Tibial nerve (tissue), 4 donors: ENCODE measurements around the gene FGD5.

Experiments used
- EP300 ChIP-seq, 2 donors: sonication (generic); formaldehyde crosslinking; IDR thresholded peaks; one replicate each; pipeline ENCODE4 v1.6.1; 2017; ENCODE audit warnings: antibody characterized with exemption in 2 of 2, mild to moderate bottlenecking in 1 of 2
- POLR2A ChIP-seq, 2 donors: fragments of 450-650 bp; IDR thresholded peaks; one replicate each; pipeline ENCODE4 v1.6.1; 2017; ENCODE audit warnings: antibody characterized with exemption in 2 of 2, mild to moderate bottlenecking in 2 of 2, moderate library complexity in 2 of 2
- TF ChIP-seq, protein P1 (sequence below), 5 experiments: fragments of 200-600 bp in 3 of 5; fragments of 450-650 bp in 2 of 5; sonication (generic) in 3 of 5; IDR thresholded peaks; one replicate each; pipeline ENCODE4 v1.5.1; 2016 to 2019; ENCODE audit warnings: antibody characterized with exemption in 5 of 5, mild to moderate bottlenecking in 3 of 5, moderate library complexity in 2 of 5

DNA sequence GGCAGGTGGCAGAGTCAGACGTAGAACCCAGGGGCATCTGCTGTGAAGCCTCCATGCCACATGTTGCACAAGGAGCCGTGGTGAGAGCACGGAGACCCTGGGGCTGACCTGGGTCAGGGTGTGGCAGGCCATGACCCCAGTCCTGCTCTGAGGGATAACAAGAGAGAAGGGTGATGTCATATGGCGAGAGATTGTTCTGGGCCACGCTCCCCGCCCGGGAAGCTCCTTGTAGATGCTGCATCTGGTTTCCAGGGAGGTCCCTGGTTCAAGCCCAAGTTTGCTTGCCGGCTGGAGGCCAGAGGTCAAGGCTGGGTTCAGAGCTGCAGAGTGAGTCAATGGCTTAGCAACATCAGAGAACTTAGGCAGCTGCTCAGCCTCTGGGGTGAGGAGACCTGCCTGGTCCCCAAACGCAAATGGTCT lies 17.3 kb downstream of the FGD5 start:
- no peak for TF ChIP-seq POLR2A (IDR thresholded peaks at IDR 0.05)
- TF ChIP-seq, protein P1, sequence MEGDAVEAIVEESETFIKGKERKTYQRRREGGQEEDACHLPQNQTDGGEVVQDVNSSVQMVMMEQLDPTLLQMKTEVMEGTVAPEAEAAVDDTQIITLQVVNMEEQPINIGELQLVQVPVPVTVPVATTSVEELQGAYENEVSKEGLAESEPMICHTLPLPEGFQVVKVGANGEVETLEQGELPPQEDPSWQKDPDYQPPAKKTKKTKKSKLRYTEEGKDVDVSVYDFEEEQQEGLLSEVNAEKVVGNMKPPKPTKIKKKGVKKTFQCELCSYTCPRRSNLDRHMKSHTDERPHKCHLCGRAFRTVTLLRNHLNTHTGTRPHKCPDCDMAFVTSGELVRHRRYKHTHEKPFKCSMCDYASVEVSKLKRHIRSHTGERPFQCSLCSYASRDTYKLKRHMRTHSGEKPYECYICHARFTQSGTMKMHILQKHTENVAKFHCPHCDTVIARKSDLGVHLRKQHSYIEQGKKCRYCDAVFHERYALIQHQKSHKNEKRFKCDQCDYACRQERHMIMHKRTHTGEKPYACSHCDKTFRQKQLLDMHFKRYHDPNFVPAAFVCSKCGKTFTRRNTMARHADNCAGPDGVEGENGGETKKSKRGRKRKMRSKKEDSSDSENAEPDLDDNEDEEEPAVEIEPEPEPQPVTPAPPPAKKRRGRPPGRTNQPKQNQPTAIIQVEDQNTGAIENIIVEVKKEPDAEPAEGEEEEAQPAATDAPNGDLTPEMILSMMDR (IDR thresholded peaks at IDR 0.05) = no peak
- TF ChIP-seq EP300 (IDR thresholded peaks at IDR 0.05) = no peak
